HEK293T (cell line): ENCODE measurements around the gene PHLPP1.
A peak's percentile ranks its signal among the peaks of the same experiment; 100 is the strongest.

ENCODE experiments used
- CTCF ChIA-PET: fragments of 350-600 bp; formaldehyde crosslinking; extraction: SDS; loops from one replicate; lab custom pipeline; 2021; ENCODE audit warnings: antibody characterized with exemption, inconsistent platforms; lab: Yijun Ruan, JAX
- POLR2A ChIA-PET: fragments of 350-600 bp; formaldehyde crosslinking; extraction: SDS; loops from one replicate; lab custom pipeline; 2020; ENCODE audit warnings: antibody characterized with exemption, inconsistent platforms; lab: Yijun Ruan, JAX
- DNase-seq: peaks from one replicate; pipeline ENCODE4 v3.0.0; 2012; ENCODE audit warnings: mixed read lengths; ENCODE audit errors: extremely low spot score
- ARNT ChIP-seq: fragments of 450-650 bp; IDR thresholded peaks from 2 replicates; pipeline ENCODE4 v1.6.1; 2017; ENCODE audit warnings: mild to moderate bottlenecking
- BHLHE40 ChIP-seq: fragments of 450-650 bp; IDR thresholded peaks from 2 replicates; pipeline ENCODE4 v1.6.1; 2016; ENCODE audit warnings: mild to moderate bottlenecking, moderate library complexity, borderline replicate concordance
- CTBP1 ChIP-seq: fragments of 450-650 bp; IDR thresholded peaks from 2 replicates; pipeline ENCODE4 v1.6.1; 2016; ENCODE audit warnings: borderline replicate concordance
- ELF4 ChIP-seq: fragments of 450-650 bp; IDR thresholded peaks from 2 replicates; pipeline ENCODE4 v1.6.1; 2017; ENCODE audit warnings: antibody characterized with exemption
- FOXA1 ChIP-seq: fragments of 450-650 bp; IDR thresholded peaks from 2 replicates; pipeline ENCODE4 v1.6.1; 2016; ENCODE audit warnings: mild to moderate bottlenecking
- FOXK2 ChIP-seq: fragments of 450-650 bp; IDR thresholded peaks from 2 replicates; pipeline ENCODE4 v1.6.1; 2016; ENCODE audit warnings: mild to moderate bottlenecking
- FOXM1 ChIP-seq: fragments of 450-650 bp; IDR thresholded peaks from 2 replicates; pipeline ENCODE4 v1.6.1; 2017; ENCODE audit warnings: mild to moderate bottlenecking, borderline replicate concordance
- HDGF ChIP-seq: fragments of 450-650 bp; IDR thresholded peaks from 2 replicates; pipeline ENCODE4 v1.6.1; 2017; ENCODE audit warnings: antibody characterized with exemption, borderline replicate concordance
- L3MBTL2 ChIP-seq: fragments of 450-650 bp; conservative IDR thresholded peaks from 2 replicates; pipeline ENCODE4 v1.6.1; 2016; ENCODE audit warnings: mild to moderate bottlenecking
- LEF1 ChIP-seq: fragments of 450-650 bp; IDR thresholded peaks from 2 replicates; pipeline ENCODE4 v1.6.1; 2017; ENCODE audit warnings: mild to moderate bottlenecking, borderline replicate concordance
- NFRKB ChIP-seq: fragments of 450-650 bp; IDR thresholded peaks from 2 replicates; pipeline ENCODE4 v1.6.1; 2016; ENCODE audit warnings: mild to moderate bottlenecking, moderate library complexity
- SP1 ChIP-seq: fragments of 450-650 bp; IDR thresholded peaks from 2 replicates; pipeline ENCODE4 v1.6.1; 2017
- SUZ12 ChIP-seq: fragments of 450-650 bp; IDR thresholded peaks from 2 replicates; pipeline ENCODE4 v1.6.1; 2016; ENCODE audit warnings: mild to moderate bottlenecking
- TARDBP ChIP-seq: fragments of 450-650 bp; IDR thresholded peaks from 2 replicates; pipeline ENCODE4 v1.6.1; 2016
- ZNF384 ChIP-seq: fragments of 450-650 bp; IDR thresholded peaks from 2 replicates; pipeline ENCODE4 v1.6.1; 2016
- TF ChIP-seq, protein P1 (sequence below): fragments of 450-650 bp; IDR thresholded peaks from 2 replicates; pipeline ENCODE4 v1.6.1; 2016

Gene PHLPP1

DNA sequence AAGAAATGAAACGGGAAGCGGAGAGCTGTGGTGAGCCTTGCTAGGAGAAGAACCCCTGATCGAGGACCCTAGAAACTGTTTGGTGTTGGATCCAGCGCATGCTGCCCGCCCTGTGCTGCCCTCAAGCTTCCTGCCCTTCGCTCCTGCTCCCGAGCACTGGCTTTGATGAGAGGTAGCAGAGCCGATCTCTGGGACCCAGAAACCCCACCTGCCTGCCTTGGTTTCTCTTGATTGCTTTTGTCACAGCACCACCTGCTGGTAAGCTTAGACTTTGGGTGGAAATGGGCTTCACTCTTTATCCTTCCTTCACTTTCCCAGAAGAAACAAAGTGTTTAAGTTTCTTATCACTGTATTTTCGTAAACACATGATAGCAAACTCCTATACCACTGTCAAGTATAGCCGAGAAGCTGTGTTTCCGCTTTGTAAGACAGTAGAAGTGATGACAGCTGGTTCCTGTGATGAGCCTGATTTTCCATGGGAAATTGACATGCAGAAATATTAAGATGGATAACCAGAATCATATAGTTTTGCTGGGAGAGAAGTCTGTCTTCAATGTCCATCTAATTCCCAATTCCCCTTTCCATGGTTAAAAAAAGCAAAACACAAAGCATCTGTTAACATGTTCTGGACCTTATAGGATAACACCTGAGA, 267.4 kb downstream of the PHLPP1 start:
- CTCF ChIA-PET, result interaction anchor here (0.6 to 2.1 kb wide), 14 partner anchors 10 to 655 kb away, joined by 3 to 14 read pairs (median 3); no protein-coding TSS in a partner anchor
- POLR2A ChIA-PET, result no interaction called here
- DNase-seq, result peak; percentile 44

DNA sequence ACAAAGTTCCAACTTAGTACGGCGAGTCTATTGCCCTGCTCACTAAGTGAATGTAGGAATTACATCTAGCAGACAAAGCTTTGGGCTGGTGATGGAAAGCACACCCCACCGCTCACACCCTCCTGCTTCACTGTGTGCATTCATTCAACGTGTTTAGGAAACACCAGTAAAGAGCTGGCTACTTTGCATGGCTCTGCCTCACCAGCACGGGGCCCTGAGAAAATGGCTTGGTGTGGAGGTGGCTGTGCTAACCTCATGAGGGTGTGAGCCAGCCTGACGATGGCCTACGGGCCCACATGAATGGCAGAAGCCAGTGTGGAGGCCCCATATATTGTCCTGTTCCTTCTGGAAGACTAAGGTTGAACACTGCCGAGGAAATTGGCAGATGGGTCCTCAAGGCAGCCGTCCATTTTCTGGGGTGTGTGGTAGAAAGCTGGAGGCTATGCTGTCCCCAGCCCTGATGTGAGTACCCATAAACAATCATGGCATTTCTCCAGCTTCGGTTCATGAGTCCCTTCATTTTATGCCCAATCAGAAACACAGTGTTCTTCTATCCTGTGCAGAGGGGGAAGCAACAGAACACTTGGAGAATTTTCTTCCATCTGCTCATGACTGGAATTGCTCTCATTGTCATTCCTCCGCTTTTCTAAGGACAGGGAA, 269.4 kb downstream of the PHLPP1 start:
- ChIA-PET POLR2A (no interaction called here), CTCF (no interaction called here)
- TF ChIP-seq FOXK2 (no peak), FOXM1 (no peak), SP1 (no peak), ZNF384 (no peak), ELF4 (no peak), CTBP1 (no peak), FOXA1 (no peak), L3MBTL2 (no peak), NFRKB (no peak), LEF1 (no peak), BHLHE40 (no peak), TARDBP (no peak), ARNT (no peak), SUZ12 (no peak), HDGF (no peak)
- TF ChIP-seq, protein P1, sequence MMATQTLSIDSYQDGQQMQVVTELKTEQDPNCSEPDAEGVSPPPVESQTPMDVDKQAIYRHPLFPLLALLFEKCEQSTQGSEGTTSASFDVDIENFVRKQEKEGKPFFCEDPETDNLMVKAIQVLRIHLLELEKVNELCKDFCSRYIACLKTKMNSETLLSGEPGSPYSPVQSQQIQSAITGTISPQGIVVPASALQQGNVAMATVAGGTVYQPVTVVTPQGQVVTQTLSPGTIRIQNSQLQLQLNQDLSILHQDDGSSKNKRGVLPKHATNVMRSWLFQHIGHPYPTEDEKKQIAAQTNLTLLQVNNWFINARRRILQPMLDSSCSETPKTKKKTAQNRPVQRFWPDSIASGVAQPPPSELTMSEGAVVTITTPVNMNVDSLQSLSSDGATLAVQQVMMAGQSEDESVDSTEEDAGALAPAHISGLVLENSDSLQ, result no peak
- no peak for DNase-seq

More for the DNA sequence above, 267.4 kb downstream of the PHLPP1 start:
- TF ChIP-seq SUZ12 (no peak), LEF1 (no peak), ELF4 (no peak), FOXK2 (no peak), SP1 (no peak), CTBP1 (no peak), ZNF384 (no peak), BHLHE40 (no peak)

GRCh38 chr18:62986490-62986889, 271.1 kb downstream of the PHLPP1 start:
- ChIA-PET POLR2A (no interaction called here), CTCF (no interaction called here)
- no peak for DNase-seq
- no peak for TF ChIP-seq SUZ12
- no peak for TF ChIP-seq FOXK2
- no peak for TF ChIP-seq LEF1
- TF ChIP-seq ARNT, result no peak
- no peak for TF ChIP-seq SP1
- no peak for TF ChIP-seq TARDBP
- TF ChIP-seq ZNF384, result no peak
- TF ChIP-seq ELF4, result no peak
- no peak for TF ChIP-seq HDGF
- TF ChIP-seq FOXM1, result no peak
- TF ChIP-seq, protein P1, result no peak

- CTCF ChIA-PET, result no interaction called here
- no peak for TF ChIP-seq ARNT
- no peak for TF ChIP-seq TARDBP
- no peak for TF ChIP-seq L3MBTL2
- TF ChIP-seq ZNF384, result no peak
- TF ChIP-seq CTBP1, result no peak
- no peak for TF ChIP-seq NFRKB
- TF ChIP-seq FOXA1, result no peak
- no peak for TF ChIP-seq SP1
- no peak for TF ChIP-seq LEF1
- TF ChIP-seq, protein P1, result no peak
- no peak for TF ChIP-seq ELF4
- TF ChIP-seq HDGF, result no peak
- TF ChIP-seq SUZ12, result no peak
- no peak for TF ChIP-seq FOXM1
- no peak for TF ChIP-seq BHLHE40
- no peak for TF ChIP-seq FOXK2
- DNase-seq, result no peak
- POLR2A ChIA-PET, result interaction anchor here (0.6 kb wide), 1 partner anchor 655 kb away, joined by 3 read pairs; no protein-coding TSS in a partner anchor
Observed at GRCh38 chr18:62987055-62987830, 271.9 kb downstream of the PHLPP1 start.

- POLR2A ChIA-PET, result no interaction called here
- TF ChIP-seq ARNT, result no peak
- no peak for TF ChIP-seq ELF4
- no peak for DNase-seq
- CTCF ChIA-PET, result no interaction called here
Observed at GRCh38 chr18:62987859-62988258, 272.5 kb downstream of the PHLPP1 start.
